Liver (tissue), 3 donors: ENCODE measurements around the gene NCAM1.

Experiments used
- CTCF ChIP-seq: fragments of 150-350 bp; IDR thresholded peaks from 2 replicates; pipeline ENCODE4 v1.5.1; 2017; ENCODE audit warnings: improper control_type of control experiment, low read depth, low read length; ENCODE audit not compliant: missing input control
- EGR1 ChIP-seq, 2 donors: IDR thresholded peaks; 2 replicates each; pipeline ENCODE4 v1.6.1; 2016 to 2018; ENCODE audit warnings: antibody characterized with exemption in 2 of 2, low read depth in 2 of 2
- FOXA1 ChIP-seq: IDR thresholded peaks from 2 replicates; pipeline ENCODE4 v1.6.1; 2016; ENCODE audit warnings: antibody characterized with exemption
- JUND ChIP-seq, 2 donors: IDR thresholded peaks; 2 replicates each; pipeline ENCODE4 v1.6.1; 2016; ENCODE audit warnings: antibody characterized with exemption in 2 of 2
- MAX ChIP-seq: IDR thresholded peaks from 2 replicates; pipeline ENCODE4 v1.6.1; 2016; ENCODE audit warnings: antibody characterized with exemption
- RAD21 ChIP-seq, 2 donors: IDR thresholded peaks; 2 replicates each; pipeline ENCODE4 v1.6.1; 2016; ENCODE audit warnings: antibody characterized with exemption in 2 of 2, mild to moderate bottlenecking in 2 of 2
- SP1 ChIP-seq: IDR thresholded peaks from 2 replicates; pipeline ENCODE4 v1.6.1; 2018; ENCODE audit warnings: antibody characterized with exemption, mild to moderate bottlenecking
- ZBTB33 ChIP-seq: IDR thresholded peaks from 2 replicates; pipeline ENCODE4 v1.6.1; 2016; ENCODE audit warnings: antibody characterized with exemption
- TF ChIP-seq, protein P1 (sequence below): IDR thresholded peaks from 2 replicates; pipeline ENCODE4 v1.6.1; 2016; ENCODE audit warnings: antibody characterized with exemption, mild to moderate bottlenecking
- donor health status: healthy.
- donor health status: healthy.

- TF ChIP-seq RAD21 (IDR thresholded peaks at IDR 0.05) (no peak), CTCF (no peak), EGR1 (IDR thresholded peaks at IDR 0.05; ENCODE audit: low read depth in 2 of 2) (no peak), SP1 (no peak), MAX (no peak), ZBTB33 (no peak), FOXA1 (no peak), JUND (IDR thresholded peaks at IDR 0.05) (no peak)
- TF ChIP-seq, protein P1, sequence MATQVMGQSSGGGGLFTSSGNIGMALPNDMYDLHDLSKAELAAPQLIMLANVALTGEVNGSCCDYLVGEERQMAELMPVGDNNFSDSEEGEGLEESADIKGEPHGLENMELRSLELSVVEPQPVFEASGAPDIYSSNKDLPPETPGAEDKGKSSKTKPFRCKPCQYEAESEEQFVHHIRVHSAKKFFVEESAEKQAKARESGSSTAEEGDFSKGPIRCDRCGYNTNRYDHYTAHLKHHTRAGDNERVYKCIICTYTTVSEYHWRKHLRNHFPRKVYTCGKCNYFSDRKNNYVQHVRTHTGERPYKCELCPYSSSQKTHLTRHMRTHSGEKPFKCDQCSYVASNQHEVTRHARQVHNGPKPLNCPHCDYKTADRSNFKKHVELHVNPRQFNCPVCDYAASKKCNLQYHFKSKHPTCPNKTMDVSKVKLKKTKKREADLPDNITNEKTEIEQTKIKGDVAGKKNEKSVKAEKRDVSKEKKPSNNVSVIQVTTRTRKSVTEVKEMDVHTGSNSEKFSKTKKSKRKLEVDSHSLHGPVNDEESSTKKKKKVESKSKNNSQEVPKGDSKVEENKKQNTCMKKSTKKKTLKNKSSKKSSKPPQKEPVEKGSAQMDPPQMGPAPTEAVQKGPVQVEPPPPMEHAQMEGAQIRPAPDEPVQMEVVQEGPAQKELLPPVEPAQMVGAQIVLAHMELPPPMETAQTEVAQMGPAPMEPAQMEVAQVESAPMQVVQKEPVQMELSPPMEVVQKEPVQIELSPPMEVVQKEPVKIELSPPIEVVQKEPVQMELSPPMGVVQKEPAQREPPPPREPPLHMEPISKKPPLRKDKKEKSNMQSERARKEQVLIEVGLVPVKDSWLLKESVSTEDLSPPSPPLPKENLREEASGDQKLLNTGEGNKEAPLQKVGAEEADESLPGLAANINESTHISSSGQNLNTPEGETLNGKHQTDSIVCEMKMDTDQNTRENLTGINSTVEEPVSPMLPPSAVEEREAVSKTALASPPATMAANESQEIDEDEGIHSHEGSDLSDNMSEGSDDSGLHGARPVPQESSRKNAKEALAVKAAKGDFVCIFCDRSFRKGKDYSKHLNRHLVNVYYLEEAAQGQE: no peak
Observed at GRCh38 chr11:113275602-113276001, 314.4 kb downstream of the NCAM1 start.
